GM12878 (cell line): ENCODE measurements around the gene ANP32D. TPM values are rescaled to one million over a fixed set of nuclear protein-coding genes. Genes with fewer than 3 reads are reported as not detected.

ENCODE experiments used
- ATAC-seq: fragments of 200-7000 bp; cut with Tn5 transposase; 3 replicates; pipeline ENCODE4 v1.9.1; 2020; ENCODE audit warnings: mild to moderate bottlenecking, moderate library complexity
- BruUV-seq: library from RNA; stranded (reverse); fragments of 400-500 nt; replicated peaks from 2 replicates; lab custom pipeline; 2021; lab: Mats Ljungman, UMichigan
- CTCF ChIA-PET: fragments of 300-600 bp; sonication (Branson Sonifier 250); formaldehyde crosslinking; extraction: SDS; loops from one replicate; lab custom pipeline; 2021; ENCODE audit warnings: inconsistent platforms; lab: Yijun Ruan, JAX
- POLR2A ChIA-PET: fragments of 350-600 bp; formaldehyde crosslinking; extraction: SDS; loops from one replicate; lab custom pipeline; 2021; ENCODE audit warnings: inconsistent platforms; lab: Charles Lee
- RAD21 ChIA-PET: fragments of 300-600 bp; sonication (Branson Sonifier 250); formaldehyde crosslinking; loops from one replicate; lab custom pipeline; 2023; ENCODE audit warnings: antibody characterized with exemption; ENCODE audit not compliant: unreplicated experiment; lab: Charles Lee
- SMC1A ChIA-PET: fragments of 300-600 bp; sonication (Branson Sonifier 250); formaldehyde crosslinking; loops from one replicate; lab custom pipeline; 2023; ENCODE audit not compliant: unreplicated experiment, uncharacterized antibody; lab: Charles Lee
- DNase-seq: peaks from one replicate; pipeline ENCODE4 v3.0.0-alpha.2; 2011; ENCODE audit warnings: low read depth, low spot score
- FAIRE-seq: peaks from 3 replicates; lab custom pipeline; 2011; peaks lifted over from hg19 to GRCh38; lab: Jason Lieb, UNC
- H2AFZ ChIP-seq: 2 replicates; pipeline ENCODE4 v1.6.0; 2011; ENCODE audit warnings: low read depth, low read length, control low read depth; ENCODE audit not compliant: control insufficient read depth
- H3K27ac ChIP-seq: 2 replicates; pipeline ENCODE4 v1.5.1; 2011; ENCODE audit warnings: control low read depth; ENCODE audit not compliant: control insufficient read depth, insufficient read depth
- H3K27me3 ChIP-seq, 2 experiments: replicated peaks in 1 of 2; 2 replicates each; pipeline versions ENCODE4 v1.6.0 to v1.6.1; 2011; ENCODE audit warnings: low read length in 1 of 2; ENCODE audit not compliant: control insufficient read depth in 2 of 2, insufficient read depth in 2 of 2
- H3K36me3 ChIP-seq, 2 experiments: 2 replicates each; pipeline ENCODE4 v1.5.1; 2011; ENCODE audit warnings: low read length in 1 of 2; ENCODE audit not compliant: control insufficient read depth in 2 of 2, insufficient read depth in 2 of 2
- H3K4me1 ChIP-seq: 2 replicates; pipeline ENCODE4 v1.6.1; 2011; ENCODE audit warnings: mild to moderate bottlenecking, low read length, moderate library complexity, mixed read lengths; ENCODE audit not compliant: control insufficient read depth, insufficient read depth
- H3K4me2 ChIP-seq: 2 replicates; pipeline ENCODE4 v1.6.0; 2011; ENCODE audit warnings: control low read depth; ENCODE audit not compliant: control insufficient read depth, insufficient read depth
- H3K4me3 ChIP-seq: fragments of 200-600 bp; sonication (generic); 2 replicates; pipeline ENCODE4 v1.5.1; 2016
- H3K79me2 ChIP-seq: 2 replicates; pipeline ENCODE4 v1.6.0; 2011; ENCODE audit warnings: low read length; ENCODE audit not compliant: control insufficient read depth, insufficient read depth
- H3K9ac ChIP-seq: 2 replicates; pipeline ENCODE4 v1.8.0; 2011; ENCODE audit warnings: low read length, control low read depth, mixed read lengths; ENCODE audit not compliant: control insufficient read depth, insufficient read depth
- H3K9me3 ChIP-seq: replicated peaks from 3 replicates; pipeline ENCODE4 v1.5.1; 2011; ENCODE audit warnings: mild to moderate bottlenecking, low read length; ENCODE audit not compliant: control insufficient read depth, insufficient read depth
- H4K20me1 ChIP-seq: 2 replicates; pipeline ENCODE4 v1.6.0; 2011; ENCODE audit not compliant: control insufficient read depth, insufficient read depth
- BHLHE40 ChIP-seq, 2 experiments: fragments of 450-650 bp in 1 of 2; IDR thresholded peaks; 2 replicates each; pipeline ENCODE4 v1.6.1; 2011 to 2017; ENCODE audit warnings: low read depth in 2 of 2, borderline replicate concordance in 1 of 2, improper control_type of control experiment in 1 of 2, low read length in 1 of 2, mild to moderate bottlenecking in 1 of 2
- CHD1 ChIP-seq: IDR thresholded peaks from 2 replicates; pipeline ENCODE4 v1.6.1; 2012; ENCODE audit warnings: low read depth, low read length, improper control_type of control experiment
- EZH2 ChIP-seq: IDR thresholded peaks from 2 replicates; pipeline ENCODE4 v1.6.1; 2012; ENCODE audit warnings: low read depth, mild to moderate bottlenecking, control low read depth, inconsistent platforms, low read length, borderline replicate concordance; ENCODE audit not compliant: control insufficient read depth
- MAX ChIP-seq: IDR thresholded peaks from 2 replicates; pipeline ENCODE4 v1.6.1; 2012; ENCODE audit warnings: low read depth, low read length, improper control_type of control experiment
- PAX8 ChIP-seq: fragments of 450-650 bp; IDR thresholded peaks from 2 replicates; pipeline ENCODE4 v1.6.1; 2017; ENCODE audit warnings: mild to moderate bottlenecking, moderate library complexity
- RUNX3 ChIP-seq: IDR thresholded peaks from 2 replicates; pipeline ENCODE4 v1.6.1; 2012; ENCODE audit warnings: low read length, inconsistent platforms
- SREBF1 ChIP-seq: IDR thresholded peaks from 2 replicates; pipeline ENCODE4 v1.6.1; 2012; ENCODE audit warnings: mild to moderate bottlenecking, low read length
- TCF3 ChIP-seq: IDR thresholded peaks from 2 replicates; pipeline ENCODE4 v1.6.1; 2012; ENCODE audit warnings: low read depth, mild to moderate bottlenecking, low read length, borderline replicate concordance; ENCODE audit not compliant: insufficient read depth
- YBX1 ChIP-seq: fragments of 450-650 bp; IDR thresholded peaks from 2 replicates; pipeline ENCODE4 v1.6.1; 2016; ENCODE audit warnings: antibody characterized with exemption
- ZBTB4 ChIP-seq: fragments of 450-650 bp; formaldehyde crosslinking; IDR thresholded peaks from 2 replicates; pipeline ENCODE4 v1.4.0; 2022; ENCODE audit warnings: mild to moderate bottlenecking, moderate library complexity
- ZNF207 ChIP-seq: fragments of 450-650 bp; IDR thresholded peaks from 2 replicates; pipeline ENCODE4 v1.6.1; 2014; ENCODE audit warnings: antibody characterized with exemption, mild to moderate bottlenecking, borderline replicate concordance
- ZNF217 ChIP-seq: fragments of 450-650 bp; IDR thresholded peaks from 2 replicates; pipeline ENCODE4 v1.6.1; 2017; ENCODE audit warnings: antibody characterized with exemption, mild to moderate bottlenecking
- ZNF274 ChIP-seq: IDR thresholded peaks from one replicate; pipeline ENCODE4 v1.8.0; 2011; ENCODE audit not compliant: insufficient read length, insufficient read depth
- WGBS: methylation state at CpG from one replicate; pipeline ENCODE4 v1.1.6; 2016; ENCODE audit warnings: low lambda C conversion rate; ENCODE audit not compliant: insufficient replicate concordance, insufficient coverage; ENCODE audit errors: missing lambda C conversion rate; 5-methylcytosine and 5-hydroxymethylcytosine counted together
- in situ Hi-C: fragments of 300-500 bp; cut with MboI; formaldehyde crosslinking; loops from 9 replicates; pipeline ENCODE4 v1.14.3; 2018; ENCODE audit warnings: mixed read lengths
- intact Hi-C: fragments of 100-400 bp; cut with micrococcal nuclease; formaldehyde crosslinking; loops from one replicate; pipeline ENCODE4 v1.14.2; 2022; ENCODE audit not compliant: unreplicated experiment
- polyA plus RNA-seq, 11 experiments: library from polyadenylated mRNA; depleted of rRNA in 4 of 11; unstranded in 6 of 11; stranded (reverse) in 5 of 11; fragments of >200 nt; fragmentation: Nextera tagmentation in 4 of 11; fragmentation: Illumina TruSeq in 1 of 11; extraction: Ambion mirVana in 4 of 11; extraction: Trizol in 1 of 11; gene quantifications; 1 replicate in 1 of 11; 2 replicates in 10 of 11; pipeline versions ENCODE4 v1.2.1 to v1.2.3, GENCODE V29; 2011 to 2016; ENCODE audit warnings: inconsistent platforms in 2 of 11, missing spikeins in 2 of 11, low read depth in 1 of 11
- total RNA-seq, 4 experiments: library from RNA; depleted of rRNA in 3 of 4; stranded (reverse); fragments of >200 nt in 3 of 4; fragmentation: Illumina TruSeq in 1 of 4; extraction: Trizol in 1 of 4; gene quantifications; 2 replicates each; pipeline versions ENCODE4 v1.2.1 to v1.2.3, GENCODE V29; 2013 to 2021

The ANP32D gene
- total and polyA plus RNA-seq, 10 of the 15 experiments (the other 5 are each of a cell fraction or from before 2014, with no cell fraction given): not detected

GRCh38 chr12:48423171-48423570 lies 49.2 kb upstream of the ANP32D start:
- ATAC-seq: no peak
- SMC1A ChIA-PET: interaction anchor here (1.4 kb wide), 1 partner anchor 120 kb away, joined by 5 read pairs; no protein-coding TSS in a partner anchor

More at GRCh38 chr12:48423171-48423570, 49.2 kb upstream of the ANP32D start:
- in situ Hi-C loops: no loop called here
- CTCF ChIA-PET: no interaction called here
- TF ChIP-seq EZH2 (no peak), CHD1 (no peak), MAX (no peak), ZBTB4 (CRISPR knock-in tag) (no peak), ZNF274 (no peak), BHLHE40 (IDR thresholded peaks at IDR 0.05; ENCODE audit: borderline replicate concordance in 1 of 2, low read depth in 2 of 2, low read length in 1 of 2) (no peak), ZNF207 (no peak), RUNX3 (no peak), ZNF217 (no peak), SREBF1 (no peak), TCF3 (no peak), YBX1 (no peak), PAX8 (no peak)
- TF ChIP-seq, all 136 proteins: peak for 0
- POLR2A ChIA-PET: no interaction called here
- RAD21 ChIA-PET: no interaction called here
- 34% methylated on average over 3 of the region's 3 CpGs for WGBS
- Histone ChIP-seq H3K27ac (no peak overlapping the region), H3K36me3 (no peaks in the 10 kb centered on the region), H3K4me3 (no peak overlapping the region), H3K4me1 (no peaks in the 10 kb centered on the region), H3K27me3 (no peaks in the 10 kb centered on the region), H2AFZ (no peak overlapping the region), H3K9me3 (no peaks in the 10 kb centered on the region), H4K20me1 (no peaks in the 10 kb centered on the region), H3K79me2 (no peaks in the 10 kb centered on the region), H3K9ac (no peak overlapping the region), H3K4me2 (no peak overlapping the region)
- BruUV-seq: no TSS peak
- FAIRE-seq (no peak), DNase-seq (no peak)
- intact Hi-C loops: no loop called here
